H9 (cell line): Measurements from ENCODE around the gene RNF227. TPM values are rescaled to one million over a fixed set of nuclear protein-coding genes. Genes with fewer than 3 reads are reported as not detected.

Experiments
- DNase-seq: peaks from one replicate; pipeline ENCODE4 v3.0.0-alpha.2; 2017
- H2AFZ ChIP-seq: one replicate; pipeline ENCODE4 v1.6.1; 2013; ENCODE audit warnings: mild to moderate bottlenecking, low read length, control low read depth, moderate library complexity
- H2AK5ac ChIP-seq: 2 replicates; pipeline ENCODE4 v1.6.1; 2013; ENCODE audit warnings: low read length, control low read depth, mixed read lengths; ENCODE audit not compliant: insufficient read length
- H2BK120ac ChIP-seq: one replicate; pipeline ENCODE4 v1.6.1; 2013; ENCODE audit warnings: low read depth, mild to moderate bottlenecking, low read length, control low read depth, inconsistent platforms; ENCODE audit not compliant: poor library complexity, severe bottlenecking
- H2BK12ac ChIP-seq: 2 replicates; pipeline ENCODE4 v1.6.1; 2013; ENCODE audit warnings: low read length, control low read depth, mixed read lengths, low read depth; ENCODE audit not compliant: insufficient read length
- H2BK15ac ChIP-seq: 2 replicates; pipeline ENCODE4 v1.6.1; 2013; ENCODE audit warnings: low read depth, low read length, control low read depth
- H2BK20ac ChIP-seq: one replicate; pipeline ENCODE4 v1.6.1; 2013; ENCODE audit warnings: low read depth, mild to moderate bottlenecking, low read length, control low read depth, inconsistent platforms; ENCODE audit not compliant: poor library complexity, severe bottlenecking
- H2BK5ac ChIP-seq: 2 replicates; pipeline ENCODE4 v1.6.1; 2013; ENCODE audit warnings: low read length, control low read depth, mixed read lengths; ENCODE audit not compliant: insufficient read length
- H3K14ac ChIP-seq: 2 replicates; pipeline ENCODE4 v1.6.1; 2013; ENCODE audit warnings: low read length, control low read depth; ENCODE audit not compliant: insufficient read depth
- H3K18ac ChIP-seq: 2 replicates; pipeline ENCODE4 v1.6.1; 2013; ENCODE audit warnings: low read depth, mild to moderate bottlenecking, mixed read lengths, low read length, control low read depth; ENCODE audit not compliant: insufficient read length
- H3K23ac ChIP-seq: 2 replicates; pipeline ENCODE4 v1.6.1; 2013; ENCODE audit warnings: low read length, control low read depth, mixed read lengths, low read depth; ENCODE audit not compliant: insufficient read length
- H3K23me2 ChIP-seq: 2 replicates; pipeline ENCODE4 v1.6.1; 2013; ENCODE audit warnings: low read depth, mild to moderate bottlenecking, mixed read lengths, low read length, control low read depth; ENCODE audit not compliant: insufficient read length, poor library complexity, severe bottlenecking
- H3K27ac ChIP-seq: 2 replicates; pipeline ENCODE4 v1.5.1; 2013; ENCODE audit warnings: low read length, control low read depth, mixed read lengths, low read depth; ENCODE audit not compliant: insufficient read length
- H3K27me3 ChIP-seq: 2 replicates; pipeline ENCODE4 v1.6.1; 2013; ENCODE audit warnings: low read length, control low read depth, inconsistent platforms; ENCODE audit not compliant: insufficient read depth
- H3K4ac ChIP-seq: 2 replicates; pipeline ENCODE4 v1.6.1; 2013; ENCODE audit warnings: low read depth, mild to moderate bottlenecking, control low read depth, inconsistent platforms, low read length, moderate library complexity
- H3K4me1 ChIP-seq: 2 replicates; pipeline ENCODE4 v1.6.1; 2013; ENCODE audit warnings: low read length, control low read depth, inconsistent platforms; ENCODE audit not compliant: insufficient read depth
- H3K4me2 ChIP-seq: 2 replicates; pipeline ENCODE4 v1.6.1; 2013; ENCODE audit warnings: low read length, control low read depth, mixed read lengths; ENCODE audit not compliant: insufficient read length, insufficient read depth
- H3K56ac ChIP-seq: 2 replicates; pipeline ENCODE4 v1.6.1; 2013; ENCODE audit warnings: low read depth, mild to moderate bottlenecking, mixed read lengths, low read length, control low read depth; ENCODE audit not compliant: insufficient read length
- H3K79me1 ChIP-seq: 2 replicates; pipeline ENCODE4 v1.6.1; 2013; ENCODE audit warnings: low read depth, mild to moderate bottlenecking, moderate library complexity, low read length, control low read depth, inconsistent platforms; ENCODE audit not compliant: insufficient read depth, poor library complexity, severe bottlenecking
- H3K79me2 ChIP-seq: 2 replicates; pipeline ENCODE4 v1.6.1; 2013; ENCODE audit warnings: low read length, control low read depth, inconsistent platforms; ENCODE audit not compliant: insufficient read depth
- H3K9ac ChIP-seq: 2 replicates; pipeline ENCODE4 v1.6.1; 2013; ENCODE audit warnings: low read length, control low read depth, mixed read lengths; ENCODE audit not compliant: insufficient read length; ENCODE audit errors: extremely low read depth
- H3K9me3 ChIP-seq: one replicate; pipeline ENCODE4 v1.6.1; 2013; ENCODE audit warnings: low read depth, low read length, inconsistent platforms; ENCODE audit not compliant: control insufficient read depth
- H3T11ph ChIP-seq: one replicate; pipeline ENCODE4 v1.6.1; 2013; ENCODE audit warnings: mild to moderate bottlenecking, low read length, control low read depth, inconsistent platforms
- H4K20me1 ChIP-seq: one replicate; pipeline ENCODE4 v1.6.1; 2013; ENCODE audit not compliant: control insufficient read depth, insufficient read length, insufficient read depth
- H4K5ac ChIP-seq: 2 replicates; pipeline ENCODE4 v1.6.1; 2013; ENCODE audit warnings: low read depth, mild to moderate bottlenecking, mixed read lengths, low read length, control low read depth; ENCODE audit not compliant: insufficient read length
- H4K8ac ChIP-seq: replicated peaks from 2 replicates; pipeline ENCODE4 v1.6.1; 2013; ENCODE audit warnings: low read length, control low read depth, mixed read lengths, low read depth; ENCODE audit not compliant: insufficient read length
- H4K91ac ChIP-seq: 2 replicates; pipeline ENCODE4 v1.6.1; 2013; ENCODE audit warnings: low read depth, mild to moderate bottlenecking, moderate library complexity, mixed read lengths, low read length, control low read depth; ENCODE audit not compliant: insufficient read length
- H3K27ac Mint-ChIP-seq, 3 experiments: 2 replicates in 2 of 3; 3 replicates in 1 of 3; pipeline ENCODE4 v1.8.0; 2020 to 2021; ENCODE audit warnings: mixed read lengths in 3 of 3, mild to moderate bottlenecking in 1 of 3, moderate library complexity in 1 of 3
- H3K27me3 Mint-ChIP-seq: 2 replicates; pipeline ENCODE4 v1.8.0; 2021; ENCODE audit warnings: low read depth, mild to moderate bottlenecking, moderate library complexity, mixed read lengths
- H3K36me3 Mint-ChIP-seq, 3 experiments: 2 replicates in 2 of 3; 3 replicates in 1 of 3; pipeline ENCODE4 v1.8.0; 2020 to 2021; ENCODE audit warnings: low read depth in 3 of 3, mixed read lengths in 3 of 3; ENCODE audit not compliant: insufficient read depth in 1 of 3
- H3K4me1 Mint-ChIP-seq, 2 experiments: 2 replicates each; pipeline ENCODE4 v1.8.0; 2020; ENCODE audit warnings: mixed read lengths in 2 of 2
- H3K4me3 Mint-ChIP-seq, 2 experiments: 2 replicates in 1 of 2; 3 replicates in 1 of 2; pipeline ENCODE4 v1.8.0; 2020 to 2021; ENCODE audit warnings: mild to moderate bottlenecking in 2 of 2, mixed read lengths in 2 of 2, moderate library complexity in 1 of 2
- H3K9me3 Mint-ChIP-seq, 2 experiments: 2 replicates in 1 of 2; 3 replicates in 1 of 2; pipeline ENCODE4 v1.8.0; 2020; ENCODE audit warnings: mild to moderate bottlenecking in 2 of 2, mixed read lengths in 2 of 2, moderate library complexity in 1 of 2
- CTCF ChIP-seq: fragments of 200-600 bp; sonication (generic); conservative IDR thresholded peaks from 3 replicates; pipeline ENCODE4 v1.8.0; 2021; ENCODE audit warnings: antibody characterized with exemption, mild to moderate bottlenecking
- WGBS: extraction: QIAGEN DNeasy Blood & Tissue Kit; methylation state at CpG from one replicate; pipeline ENCODE4 v1.1.7; 2013; ENCODE audit warnings: missing lambda C conversion rate, low lambda C conversion rate, mixed read lengths; ENCODE audit not compliant: insufficient read length; ENCODE audit errors: extremely low coverage; 5-methylcytosine and 5-hydroxymethylcytosine counted together
- total RNA-seq: library from RNA; stranded (reverse); gene quantifications from 2 replicates; pipeline ENCODE4 v1.2.1, GENCODE V29; 2021

Gene RNF227
- total RNA-seq, 1 experiment from 2014 or later: 1.9 TPM

- Histone ChIP-seq H2AFZ (no peak overlapping the region), H3K4me2 (no peak overlapping the region), H3K9ac (no peak overlapping the region), H3K27ac (no peak overlapping the region), H2BK120ac (no peak overlapping the region), H2BK5ac (no peak overlapping the region), H3K18ac (no peak overlapping the region), H4K91ac (no peak overlapping the region), H3K23me2 (peaks cover 17% of the 10 kb centered on the region), H4K5ac (no peak overlapping the region), H3K79me1 (no peaks in the 10 kb centered on the region), H3K79me2 (no peaks in the 10 kb centered on the region), H2AK5ac (no peak overlapping the region), H3T11ph (no peak overlapping the region), H3K27me3 (no peaks in the 10 kb centered on the region; the same call in 1 of the 2 replicates), H3K9me3 (no peaks in the 10 kb centered on the region), H3K4me1 (no peaks in the 10 kb centered on the region), H2BK20ac (no peak overlapping the region), H4K20me1 (no peaks in the 10 kb centered on the region), H3K4ac (no peak overlapping the region), H3K23ac (no peak overlapping the region), H3K14ac (no peak overlapping the region), H2BK12ac (no peak overlapping the region), H4K8ac (no peak overlapping the region), H3K56ac (no peak overlapping the region), H2BK15ac (no peak overlapping the region)
- no CpG with 5 or more reads among the region's 7 CpGs for WGBS
- Mint-ChIP-seq H3K27ac (no peak overlapping the region), H3K4me1 (peaks cover 0 to 3% of the 10 kb centered on the region in 2 experiments; a peak in 3 of 4 replicates), H3K27me3 (no peaks in the 10 kb centered on the region; the same call in none of the 2 replicates), H3K9me3 (no peaks in the 10 kb centered on the region), H3K4me3 (no peak overlapping the region), H3K36me3 (peaks cover 0 to 4% (median 0%) of the 10 kb centered on the region in 3 experiments; a peak in 1 of 7 replicates)
- TF ChIP-seq CTCF: no peak
- DNase-seq: peak; percentile 27
These were observed 34.0 kb downstream of the RNF227 start for GRCh38 chr17:7882068-7882467.
